Gastroesophageal sphincter (tissue), 3 donors: ENCODE results near the gene ACSF2.

ENCODE experiments used
- CTCF ChIP-seq, 4 experiments: fragments of 200-600 bp in 2 of 4; fragments of 450-650 bp in 2 of 4; sonication (generic) in 1 of 4; IDR thresholded peaks; one replicate each; pipeline ENCODE4 v1.5.1; 2017 to 2019; ENCODE audit warnings: antibody characterized with exemption in 4 of 4, mild to moderate bottlenecking in 2 of 4, moderate library complexity in 2 of 4
- POLR2AphosphoS5 ChIP-seq: sonication (generic); formaldehyde crosslinking; IDR thresholded peaks from one replicate; pipeline ENCODE4 v1.6.1; 2017; ENCODE audit warnings: antibody characterized with exemption

GRCh38 chr17:50467114-50467854 is 41.3 kb downstream of the ACSF2 start:
- TF ChIP-seq CTCF (IDR thresholded peaks at IDR 0.05) (no peak), POLR2AphosphoS5 (no peak)
